SW 1271 (cell line): ENCODE data around the gene MMEL1.

Experiments
- DNase-seq, 2 experiments: peaks; one replicate each; lab custom pipeline; 2025; lab: John Stamatoyannopoulos, UW

Gene MMEL1

GRCh38 chr1:2544093-2544874, 88.5 kb downstream of the MMEL1 start:
- no peak for DNase-seq

GRCh38 chr1:2543543-2544092, 89.2 kb downstream of the MMEL1 start:
- DNase-seq = no peak

- DNase-seq = no peak
Measured at GRCh38 chr1:2542246-2542915, 90.4 kb downstream of the MMEL1 start.

GRCh38 chr1:2541619-2542245, 91.1 kb downstream of the MMEL1 start:
- DNase-seq = no peak

GRCh38 chr1:2540816-2541492, 91.9 kb downstream of the MMEL1 start:
- no peak for DNase-seq
